Ovary (tissue), 3 donors: ENCODE data around the gene OPRL1.

Experiments used
- EP300 ChIP-seq: sonication (generic); formaldehyde crosslinking; IDR thresholded peaks from one replicate; pipeline ENCODE4 v1.6.1; 2017; ENCODE audit warnings: antibody characterized with exemption
- POLR2A ChIP-seq: fragments of 450-650 bp; IDR thresholded peaks from one replicate; pipeline ENCODE4 v1.6.1; 2017; ENCODE audit warnings: antibody characterized with exemption, mild to moderate bottlenecking, moderate library complexity
- TF ChIP-seq, protein P1 (sequence below), 3 donors: fragments of 450-650 bp in 2 of 3; fragments of 200-600 bp in 1 of 3; IDR thresholded peaks; one replicate each; pipeline versions ENCODE4 v1.5.1 to v1.8.0; 2016 to 2022; ENCODE audit warnings: antibody characterized with exemption in 3 of 3, mild to moderate bottlenecking in 1 of 3
- donor health status: DM: no; HTN: no; CAD: no.

DNA sequence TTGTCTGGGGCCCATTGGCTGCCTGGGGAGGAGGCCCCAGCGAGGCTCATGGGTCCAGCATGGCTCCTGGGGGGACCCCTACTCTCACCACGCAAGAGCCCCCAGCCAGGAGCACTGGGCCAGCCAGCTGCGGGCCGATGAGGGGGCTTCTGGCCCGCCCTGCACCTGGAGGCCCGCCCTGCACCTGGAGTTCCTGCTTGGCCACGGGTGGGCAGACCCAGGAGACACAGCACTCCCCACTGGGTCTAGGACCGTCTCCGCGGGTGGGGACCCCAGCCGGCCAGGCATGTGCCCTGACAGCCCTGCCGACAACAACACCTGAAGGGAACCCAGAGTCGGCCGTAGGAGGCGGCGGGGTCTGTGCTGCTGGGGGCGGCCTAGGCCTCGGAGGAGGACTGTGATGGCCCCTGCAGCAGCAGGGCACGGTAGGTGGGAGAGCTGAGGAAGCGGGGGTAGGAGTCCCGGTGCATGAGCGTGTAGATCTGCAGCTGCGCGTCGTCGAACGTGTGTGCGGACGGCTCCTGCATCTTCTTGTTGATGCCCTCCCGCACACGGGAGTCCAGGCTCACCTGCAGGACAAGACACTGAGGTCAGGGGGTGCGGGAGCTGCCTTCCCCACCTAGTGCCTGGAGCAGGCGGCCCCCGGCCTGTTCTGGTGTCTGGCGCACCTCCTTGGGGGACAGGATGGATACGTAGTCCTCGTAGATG, 6.3 kb upstream of the OPRL1 start:
- TF ChIP-seq POLR2A (no peak), EP300 (no peak)
- TF ChIP-seq, protein P1, sequence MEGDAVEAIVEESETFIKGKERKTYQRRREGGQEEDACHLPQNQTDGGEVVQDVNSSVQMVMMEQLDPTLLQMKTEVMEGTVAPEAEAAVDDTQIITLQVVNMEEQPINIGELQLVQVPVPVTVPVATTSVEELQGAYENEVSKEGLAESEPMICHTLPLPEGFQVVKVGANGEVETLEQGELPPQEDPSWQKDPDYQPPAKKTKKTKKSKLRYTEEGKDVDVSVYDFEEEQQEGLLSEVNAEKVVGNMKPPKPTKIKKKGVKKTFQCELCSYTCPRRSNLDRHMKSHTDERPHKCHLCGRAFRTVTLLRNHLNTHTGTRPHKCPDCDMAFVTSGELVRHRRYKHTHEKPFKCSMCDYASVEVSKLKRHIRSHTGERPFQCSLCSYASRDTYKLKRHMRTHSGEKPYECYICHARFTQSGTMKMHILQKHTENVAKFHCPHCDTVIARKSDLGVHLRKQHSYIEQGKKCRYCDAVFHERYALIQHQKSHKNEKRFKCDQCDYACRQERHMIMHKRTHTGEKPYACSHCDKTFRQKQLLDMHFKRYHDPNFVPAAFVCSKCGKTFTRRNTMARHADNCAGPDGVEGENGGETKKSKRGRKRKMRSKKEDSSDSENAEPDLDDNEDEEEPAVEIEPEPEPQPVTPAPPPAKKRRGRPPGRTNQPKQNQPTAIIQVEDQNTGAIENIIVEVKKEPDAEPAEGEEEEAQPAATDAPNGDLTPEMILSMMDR (IDR thresholded peaks at IDR 0.05) = no peak
